GM12891 (cell line): ENCODE data around the gene GNAT1.
"Not testable (repeated sequence)": the region's sequence is repeated elsewhere in the genome, so short reads cannot be mapped to it uniquely, and the experiment has no call there.

Experiments used
- DNase-seq: peaks from one replicate; pipeline ENCODE4 v3.0.0; 2011; ENCODE audit warnings: low spot score; ENCODE audit not compliant: insufficient read length
- FAIRE-seq: peaks from 2 replicates; lab custom pipeline; 2011; peaks lifted over from hg19 to GRCh38; lab: Jason Lieb, UNC
- PAX5 ChIP-seq: IDR thresholded peaks from 2 replicates; pipeline ENCODE4 v1.6.1; 2011; ENCODE audit warnings: low read length, moderate library complexity, mild to moderate bottlenecking; ENCODE audit not compliant: insufficient read depth, severe bottlenecking
- POLR2A ChIP-seq: IDR thresholded peaks from 2 replicates; pipeline ENCODE4 v1.6.1; 2011; ENCODE audit warnings: low read depth, low read length, control low read depth
- POLR2AphosphoS5 ChIP-seq: IDR thresholded peaks from 2 replicates; pipeline ENCODE4 v1.6.1; 2011; ENCODE audit warnings: low read depth, low read length, control low read depth
- POU2F2 ChIP-seq: IDR thresholded peaks from 2 replicates; pipeline ENCODE4 v1.6.1; 2011; ENCODE audit warnings: low read depth, mild to moderate bottlenecking, control low read depth, low read length, moderate library complexity
- SPI1 ChIP-seq: IDR thresholded peaks from 2 replicates; pipeline ENCODE4 v1.6.1; 2011; ENCODE audit warnings: low read depth, low read length, control low read depth
- TAF1 ChIP-seq: IDR thresholded peaks from 2 replicates; pipeline ENCODE4 v1.6.1; 2011; ENCODE audit warnings: low read depth, low read length, control low read depth

Gene GNAT1

DNA sequence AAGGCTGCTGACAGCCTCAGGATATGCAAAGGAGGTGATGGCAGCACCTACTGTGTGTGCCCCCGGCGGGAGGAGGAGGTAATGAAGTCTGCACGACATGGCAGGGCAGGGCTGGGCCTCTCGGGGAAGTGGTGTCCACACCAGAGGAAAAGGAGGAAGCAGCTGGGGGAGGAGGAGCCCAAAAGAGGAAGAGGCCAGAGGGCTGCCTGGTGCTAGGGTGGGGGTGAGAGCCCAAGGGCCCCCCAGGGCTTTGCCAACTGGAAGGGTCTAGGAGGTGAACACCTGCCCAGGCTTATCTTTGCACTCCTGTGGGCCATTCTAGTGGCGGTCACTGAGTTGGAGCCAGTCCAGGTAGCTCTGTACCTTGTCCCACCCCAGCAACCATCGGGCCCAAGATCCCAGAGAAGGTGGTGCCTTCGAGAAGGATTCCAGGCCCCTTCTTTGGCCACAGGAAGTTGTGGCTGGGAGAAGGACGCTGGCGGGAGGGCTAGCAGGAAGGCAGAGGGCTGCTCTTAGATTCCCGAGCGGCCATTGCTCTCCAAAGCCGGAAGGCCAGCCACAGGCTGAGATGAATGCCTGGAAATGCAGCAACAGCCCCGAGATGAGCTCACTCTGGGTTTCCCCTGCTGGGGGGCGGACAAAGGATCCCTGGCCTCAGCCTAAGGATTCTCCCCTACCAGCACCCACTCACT, 51.6 kb downstream of the GNAT1 start:
- no peak for DNase-seq
- FAIRE-seq: peak; percentile 47
- TF ChIP-seq POLR2AphosphoS5 (0 out of 2 replicates have a peak, but pooled peaks have one; percentile 25), POU2F2 (no peak), SPI1 (peak; percentile 87), PAX5 (no peak), TAF1 (no peak), POLR2A (no peak)

DNA sequence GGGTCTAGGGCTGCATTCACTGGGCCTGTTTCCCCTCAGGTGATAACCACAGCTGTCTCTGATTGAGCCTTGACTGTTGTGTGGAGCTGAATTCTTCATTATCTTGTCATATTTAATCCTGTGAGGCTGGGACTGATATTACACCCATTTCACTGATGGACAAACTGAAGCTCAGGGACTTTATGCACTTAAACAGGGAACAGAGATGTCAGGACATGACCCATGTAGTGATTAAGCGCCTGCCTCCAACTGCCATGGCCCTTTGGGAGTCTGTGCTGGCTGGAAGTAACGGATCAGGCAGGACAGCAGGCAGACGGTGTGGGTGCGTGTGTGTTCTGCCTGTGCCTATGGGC, 52.1 kb downstream of the GNAT1 start:
- DNase-seq: no peak
- TF ChIP-seq SPI1 (no peak), POU2F2 (no peak), POLR2AphosphoS5 (no peak), PAX5 (no peak), POLR2A (no peak), TAF1 (no peak)
- FAIRE-seq: peak; percentile 9

DNA sequence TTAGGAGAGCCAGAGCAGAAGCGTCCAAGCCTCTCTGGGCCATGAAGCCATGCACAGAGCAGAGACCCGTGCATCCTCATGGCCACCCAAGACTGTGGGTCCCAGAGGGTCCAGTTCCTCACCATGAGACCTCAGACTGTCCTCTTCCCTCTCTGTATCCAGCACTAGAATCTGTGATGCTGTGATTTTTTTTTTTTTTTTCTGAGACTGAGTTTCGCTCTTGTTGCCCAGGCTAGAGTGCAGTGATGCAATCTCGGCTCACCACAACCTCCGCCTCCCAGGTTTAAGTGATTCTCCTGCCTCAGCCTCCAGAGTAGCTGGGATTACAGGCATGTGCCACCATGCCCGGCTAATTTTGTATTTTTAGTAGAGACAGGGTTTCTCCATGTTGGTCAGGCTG, 53.4 kb downstream of the GNAT1 start:
- DNase-seq, FAIRE-seq: not testable (repeated sequence)

- DNase-seq (no peak), FAIRE-seq (no peak)
- no peak for TF ChIP-seq POLR2AphosphoS5
- no peak for TF ChIP-seq SPI1
- no peak for TF ChIP-seq PAX5
- TF ChIP-seq TAF1: no peak
- TF ChIP-seq POLR2A: no peak
- TF ChIP-seq POU2F2: no peak
Observed at GRCh38 chr3:50245251-50245745, 53.9 kb downstream of the GNAT1 start.

GRCh38 chr3:50245831-50246516, 54.6 kb downstream of the GNAT1 start:
- peak; percentile 90 for DNase-seq
- peak; percentile 82 for FAIRE-seq
- no peak for TF ChIP-seq PAX5
- peak; percentile 60 for TF ChIP-seq SPI1

DNA sequence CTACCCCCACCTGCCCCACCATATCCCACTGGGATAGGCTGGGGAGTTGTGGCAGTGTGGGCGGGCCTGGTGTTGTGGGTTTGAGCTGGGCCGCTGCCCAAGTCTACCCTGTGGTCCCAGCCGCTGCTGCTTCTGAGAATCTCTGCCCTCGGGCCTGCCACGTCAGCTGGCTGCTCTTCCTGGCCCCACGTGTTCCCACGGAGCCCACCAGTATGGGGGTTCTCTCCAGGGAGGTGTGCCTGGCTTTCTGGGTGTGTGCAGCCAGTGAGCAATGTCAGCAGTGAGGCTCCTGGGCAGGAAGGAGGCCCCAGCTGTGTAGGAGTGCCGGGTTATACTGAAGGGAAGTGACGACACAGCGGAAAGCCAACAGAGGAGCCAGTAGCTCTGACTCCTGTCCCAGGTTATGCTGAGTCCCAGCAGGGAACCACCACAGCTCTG, 55.1 kb downstream of the GNAT1 start:
- DNase-seq (peak; percentile 83), FAIRE-seq (peak; percentile 92)
- peak; percentile 53 for TF ChIP-seq SPI1
- no peak for TF ChIP-seq TAF1
